ENCODE results near the gene SRGAP3.
A peak's percentile ranks its signal among the peaks of the same experiment; 100 is the strongest.

SRGAP3 gene

DNA sequence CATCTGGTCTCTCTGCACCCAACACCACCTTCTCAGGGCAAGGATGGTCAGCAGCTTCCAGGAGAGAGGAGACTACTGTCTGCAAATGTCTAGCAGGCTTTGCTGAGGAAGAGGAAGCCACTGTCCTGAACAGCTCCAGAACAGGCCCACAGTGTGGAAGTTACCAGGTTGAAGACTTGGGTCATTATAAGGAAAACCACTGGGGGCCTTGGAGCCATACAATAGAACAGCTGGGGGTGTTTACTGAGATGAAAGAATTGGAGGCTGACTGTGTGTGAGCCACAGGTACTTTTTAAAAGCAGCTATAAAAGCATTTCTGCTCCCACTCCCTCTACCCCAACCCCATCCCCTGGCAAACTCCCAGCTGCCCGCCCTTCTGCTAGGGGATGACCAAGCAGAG is 24.2 kb downstream of the SRGAP3 start:
- H3K36me3 Mint-ChIP-seq (ENCODE audit: low read depth) = no peaks in the 10 kb centered on the region
- no peaks in the 10 kb centered on the region for H3K9me3 Mint-ChIP-seq
- H3K27me3 Mint-ChIP-seq = no peaks in the 10 kb centered on the region
- DNase-seq (no peak), ATAC-seq (no peak)
- H3K4me1 Mint-ChIP-seq = peaks cover 8% of the 10 kb centered on the region
- H3K4me3 Mint-ChIP-seq = no peak overlapping the region
- H3K27ac Mint-ChIP-seq = no peak overlapping the region

DNA sequence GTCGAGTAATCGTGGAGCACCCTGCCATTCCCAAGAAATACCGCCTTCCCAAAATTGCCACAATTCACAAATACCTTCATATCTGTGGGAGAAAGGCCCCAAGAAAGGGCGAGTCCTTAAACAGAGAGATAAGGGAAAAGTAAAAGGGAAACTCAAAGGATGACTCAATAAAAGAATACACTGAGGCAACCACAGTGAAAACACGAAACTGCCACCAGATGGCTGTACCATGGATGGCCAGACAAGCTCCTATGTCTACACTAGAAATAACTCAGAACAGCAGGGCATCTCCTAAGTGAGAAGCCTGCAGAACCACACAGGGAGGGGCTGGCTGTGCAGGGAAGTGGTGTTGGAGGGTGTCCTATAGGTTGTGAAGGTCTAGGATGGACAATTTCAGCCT is 25.0 kb downstream of the SRGAP3 start:
- peak overlapping the region; percentile 67 for H3K27ac Mint-ChIP-seq
- no peaks in the 10 kb centered on the region for H3K36me3 Mint-ChIP-seq (ENCODE audit: low read depth)
- peak; percentile 4 for DNase-seq
- no peaks in the 10 kb centered on the region for H3K27me3 Mint-ChIP-seq
- no peaks in the 10 kb centered on the region for H3K9me3 Mint-ChIP-seq
- peak; percentile 78 for ATAC-seq
- peaks cover 8% of the 10 kb centered on the region for H3K4me1 Mint-ChIP-seq
- H3K4me3 Mint-ChIP-seq = no peak overlapping the region

DNA sequence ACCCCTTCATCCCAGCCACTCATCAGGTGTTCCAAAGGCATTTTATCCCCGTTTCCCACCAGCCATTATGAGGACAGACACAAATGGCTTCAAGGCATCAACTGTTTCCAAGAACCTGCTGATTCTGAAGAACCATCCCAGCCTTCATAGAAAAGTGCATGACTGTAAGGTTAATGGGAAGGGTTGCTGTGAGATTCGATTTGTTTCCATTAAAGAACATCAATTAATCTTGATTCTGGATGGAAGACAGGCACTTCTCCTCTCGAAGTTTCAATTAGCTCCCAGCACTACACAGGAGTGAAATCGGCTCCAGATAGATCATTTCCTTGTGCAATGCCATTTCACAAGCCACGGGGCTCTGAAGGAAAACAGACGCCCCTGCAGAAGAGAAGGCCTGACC is 25.8 kb downstream of the SRGAP3 start:
- no peaks in the 10 kb centered on the region for H3K9me3 Mint-ChIP-seq
- no peaks in the 10 kb centered on the region for H3K36me3 Mint-ChIP-seq (ENCODE audit: low read depth)
- no peaks in the 10 kb centered on the region for H3K27me3 Mint-ChIP-seq
- ATAC-seq (no peak), DNase-seq (no peak)
- peaks cover 8% of the 10 kb centered on the region for H3K4me1 Mint-ChIP-seq
- no peak overlapping the region for H3K27ac Mint-ChIP-seq
- H3K4me3 Mint-ChIP-seq = no peak overlapping the region

DNA sequence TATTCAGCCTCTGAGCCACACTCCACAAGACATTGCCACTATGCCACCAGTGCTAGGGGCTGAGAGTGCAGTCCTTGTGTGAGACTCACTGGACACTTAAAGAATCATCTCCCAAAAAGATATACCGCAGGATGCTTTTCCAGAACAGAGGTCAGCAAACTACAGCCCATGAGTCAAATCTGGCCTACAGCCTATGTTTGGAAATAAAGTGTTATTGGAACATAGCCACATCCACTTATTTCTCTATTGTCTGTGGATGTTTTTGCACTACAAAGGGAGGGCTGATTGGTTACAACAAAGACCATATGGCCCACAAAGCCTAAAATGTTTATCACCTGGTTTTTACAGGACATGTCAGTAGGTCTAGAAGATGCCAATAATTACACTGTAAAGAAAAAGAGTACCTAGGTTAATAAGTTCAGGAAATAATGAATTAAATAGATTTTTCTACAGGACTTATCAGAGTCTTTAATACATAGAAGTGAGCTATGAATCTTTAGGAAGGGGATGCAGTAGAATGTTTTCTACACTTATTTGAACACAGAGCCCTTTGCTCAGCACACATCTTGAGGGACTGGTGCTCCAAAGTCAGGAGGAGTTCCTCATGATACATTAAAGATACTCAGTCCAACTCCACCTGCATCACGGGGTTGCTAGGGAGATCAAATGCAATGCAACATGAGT is 26.3 kb downstream of the SRGAP3 start:
- Mint-ChIP-seq H3K4me1 (peaks cover 8% of the 10 kb centered on the region), H3K4me3 (no peak overlapping the region), H3K27me3 (no peaks in the 10 kb centered on the region), H3K27ac (no peak overlapping the region), H3K9me3 (no peaks in the 10 kb centered on the region), H3K36me3 (ENCODE audit: low read depth) (no peaks in the 10 kb centered on the region)
- DNase-seq = no peak
- no peak for ATAC-seq

DNA sequence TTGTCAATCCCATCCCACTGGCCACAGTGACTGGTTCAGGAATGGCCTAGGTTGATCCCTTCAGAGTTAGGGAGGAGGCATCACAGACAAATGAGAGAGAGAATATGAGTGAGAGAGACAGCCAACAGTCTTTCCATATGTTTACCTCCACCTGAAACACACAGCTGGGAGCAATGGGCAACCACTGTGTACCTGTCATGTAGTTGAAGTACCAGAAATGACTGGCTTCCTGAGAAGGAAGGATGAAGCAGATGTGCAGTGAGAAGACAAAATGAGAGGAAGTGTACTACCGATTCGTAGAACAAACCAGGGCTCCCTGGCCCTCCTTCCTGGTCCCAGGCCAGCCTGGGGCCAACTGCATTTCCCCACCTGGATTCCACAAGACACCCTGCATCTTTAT is 27.4 kb downstream of the SRGAP3 start:
- H3K27me3 Mint-ChIP-seq = no peaks in the 10 kb centered on the region
- ATAC-seq (no peak), DNase-seq (no peak)
- no peak overlapping the region for H3K27ac Mint-ChIP-seq
- H3K36me3 Mint-ChIP-seq (ENCODE audit: low read depth) = no peaks in the 10 kb centered on the region
- H3K4me1 Mint-ChIP-seq = peaks cover 8% of the 10 kb centered on the region
- no peak overlapping the region for H3K4me3 Mint-ChIP-seq
- no peaks in the 10 kb centered on the region for H3K9me3 Mint-ChIP-seq

DNA sequence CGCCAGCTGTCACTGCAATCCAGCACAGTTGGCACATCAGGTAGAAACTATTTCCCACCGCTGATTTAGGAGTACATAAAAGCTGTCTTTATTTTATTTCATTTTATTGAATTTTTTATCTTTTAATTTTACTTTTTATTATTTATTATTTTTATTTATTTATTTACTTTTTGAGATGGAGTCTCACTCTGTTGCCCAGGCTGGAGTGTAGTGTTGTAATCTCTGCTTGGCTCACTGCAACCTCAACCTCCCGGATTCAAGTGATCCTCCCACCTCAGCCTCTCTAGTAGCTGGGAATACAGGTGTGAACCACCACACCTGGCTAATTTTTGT is 31.0 kb downstream of the SRGAP3 start:
- Mint-ChIP-seq H3K27ac (no peak overlapping the region), H3K36me3 (ENCODE audit: low read depth) (no peaks in the 10 kb centered on the region), H3K4me3 (no peak overlapping the region), H3K27me3 (no peaks in the 10 kb centered on the region), H3K4me1 (peaks cover 4% of the 10 kb centered on the region), H3K9me3 (no peaks in the 10 kb centered on the region)
- DNase-seq (no peak), ATAC-seq (no peak)

DNA sequence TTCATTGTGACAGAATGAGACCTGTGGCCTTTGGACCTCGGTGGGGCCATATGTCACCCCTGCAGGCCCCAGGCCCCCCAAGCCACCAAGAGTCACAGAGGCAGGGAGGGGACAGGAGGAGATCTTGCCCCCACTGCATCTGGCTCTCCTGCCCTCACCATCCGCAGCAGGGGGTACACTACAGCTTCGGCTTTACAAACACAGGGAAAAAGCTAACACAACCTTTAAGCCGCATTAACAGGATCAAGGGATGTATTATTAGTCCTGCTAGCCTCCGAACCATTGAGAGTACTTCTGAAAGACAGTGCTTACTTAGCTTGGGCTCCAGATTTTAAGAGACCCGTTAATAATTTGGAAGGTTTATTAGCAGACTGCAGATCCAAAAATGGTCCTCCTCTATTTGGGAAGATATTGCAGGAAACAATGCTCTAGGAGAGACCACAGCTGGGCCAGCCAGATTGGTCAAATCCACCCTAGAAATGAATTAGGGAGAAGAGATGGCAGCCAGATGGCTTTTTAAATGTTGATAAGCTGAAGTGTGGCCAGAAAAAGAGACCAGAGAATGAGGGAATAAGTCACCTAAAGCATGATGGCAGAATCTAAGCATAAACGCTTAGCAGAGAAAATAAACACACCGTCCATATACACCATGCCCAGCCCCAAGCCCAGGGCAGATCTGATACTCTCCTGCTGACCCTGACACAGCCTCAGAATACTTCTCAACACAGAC is 31.5 kb downstream of the SRGAP3 start:
- Mint-ChIP-seq H3K36me3 (ENCODE audit: low read depth) (no peaks in the 10 kb centered on the region), H3K27ac (no peak overlapping the region), H3K9me3 (no peaks in the 10 kb centered on the region), H3K4me1 (peaks cover 4% of the 10 kb centered on the region), H3K4me3 (no peak overlapping the region), H3K27me3 (no peaks in the 10 kb centered on the region)
- no peak for ATAC-seq
- DNase-seq = no peak

DNA sequence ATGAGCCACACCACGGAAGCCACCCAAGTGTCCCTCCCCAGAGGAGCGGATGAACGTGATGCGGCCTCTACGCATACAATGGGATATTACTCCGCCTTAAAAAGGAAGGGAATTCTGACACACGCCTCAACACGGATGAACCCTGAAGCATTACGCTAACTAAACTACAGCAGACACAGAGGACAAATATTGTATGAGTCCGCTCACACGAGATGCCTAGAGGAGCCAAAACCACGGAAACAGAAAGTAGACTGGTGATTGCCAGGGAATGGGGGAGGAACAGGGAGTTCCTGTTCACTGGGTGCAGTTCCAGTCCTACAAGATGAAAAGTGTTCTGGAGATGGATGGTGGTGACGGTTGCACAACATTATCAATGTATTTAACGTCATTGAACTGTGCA is 32.7 kb downstream of the SRGAP3 start:
- Mint-ChIP-seq H3K9me3 (no peaks in the 10 kb centered on the region), H3K27ac (no peak overlapping the region), H3K4me3 (no peak overlapping the region), H3K4me1 (peaks cover 4% of the 10 kb centered on the region), H3K27me3 (no peaks in the 10 kb centered on the region), H3K36me3 (ENCODE audit: low read depth) (no peaks in the 10 kb centered on the region)
- ATAC-seq (no peak), DNase-seq (no peak)

DNA sequence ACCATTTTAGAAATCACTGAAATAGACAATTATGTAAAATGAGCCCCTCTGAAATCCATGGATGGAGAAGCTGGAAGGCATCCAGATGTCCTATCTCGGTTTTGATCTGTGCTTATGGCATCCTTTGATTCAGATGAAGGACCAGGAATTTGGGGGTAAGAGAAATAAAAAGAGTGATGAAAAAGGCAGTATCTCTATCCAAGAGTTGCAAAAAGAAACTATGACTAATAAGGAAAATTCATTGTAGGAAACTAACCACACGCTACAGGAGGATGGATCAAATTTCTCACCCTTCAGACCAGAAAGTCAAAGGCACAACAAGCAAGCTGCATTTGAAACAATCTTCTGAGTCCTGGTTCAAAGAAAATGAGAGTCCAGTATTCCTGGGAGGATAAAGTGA is 34.8 kb downstream of the SRGAP3 start:
- DNase-seq (no peak), ATAC-seq (no peak)
- no peak overlapping the region for H3K4me3 Mint-ChIP-seq
- peaks cover 4% of the 10 kb centered on the region for H3K4me1 Mint-ChIP-seq
- no peak overlapping the region for H3K27ac Mint-ChIP-seq
- H3K9me3 Mint-ChIP-seq = no peaks in the 10 kb centered on the region
- no peaks in the 10 kb centered on the region for H3K36me3 Mint-ChIP-seq (ENCODE audit: low read depth)
- H3K27me3 Mint-ChIP-seq = no peaks in the 10 kb centered on the region

DNA sequence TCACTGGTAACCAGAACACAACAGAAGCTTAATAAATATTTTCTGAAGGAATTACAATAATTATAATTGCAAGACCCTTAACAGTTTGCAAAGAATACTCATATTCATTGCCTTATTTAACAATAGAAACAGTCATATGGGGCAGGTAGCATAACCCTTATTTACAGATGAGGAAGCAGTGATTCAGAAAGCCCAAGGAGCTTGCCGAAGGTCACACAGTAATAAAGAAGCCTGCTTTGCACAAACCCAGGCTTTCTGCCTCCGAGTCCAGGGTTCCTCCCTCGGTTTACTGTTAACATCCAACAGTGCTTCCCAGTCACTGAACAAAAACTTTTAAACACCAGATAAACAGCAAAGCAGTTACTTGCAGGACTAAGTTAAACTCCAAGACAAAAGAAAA is 35.3 kb downstream of the SRGAP3 start:
- H3K4me3 Mint-ChIP-seq = no peak overlapping the region
- no peaks in the 10 kb centered on the region for H3K36me3 Mint-ChIP-seq (ENCODE audit: low read depth)
- ATAC-seq (no peak), DNase-seq (no peak)
- H3K9me3 Mint-ChIP-seq = no peaks in the 10 kb centered on the region
- H3K4me1 Mint-ChIP-seq = peaks cover 4% of the 10 kb centered on the region
- H3K27me3 Mint-ChIP-seq = no peaks in the 10 kb centered on the region
- H3K27ac Mint-ChIP-seq = no peak overlapping the region

DNA sequence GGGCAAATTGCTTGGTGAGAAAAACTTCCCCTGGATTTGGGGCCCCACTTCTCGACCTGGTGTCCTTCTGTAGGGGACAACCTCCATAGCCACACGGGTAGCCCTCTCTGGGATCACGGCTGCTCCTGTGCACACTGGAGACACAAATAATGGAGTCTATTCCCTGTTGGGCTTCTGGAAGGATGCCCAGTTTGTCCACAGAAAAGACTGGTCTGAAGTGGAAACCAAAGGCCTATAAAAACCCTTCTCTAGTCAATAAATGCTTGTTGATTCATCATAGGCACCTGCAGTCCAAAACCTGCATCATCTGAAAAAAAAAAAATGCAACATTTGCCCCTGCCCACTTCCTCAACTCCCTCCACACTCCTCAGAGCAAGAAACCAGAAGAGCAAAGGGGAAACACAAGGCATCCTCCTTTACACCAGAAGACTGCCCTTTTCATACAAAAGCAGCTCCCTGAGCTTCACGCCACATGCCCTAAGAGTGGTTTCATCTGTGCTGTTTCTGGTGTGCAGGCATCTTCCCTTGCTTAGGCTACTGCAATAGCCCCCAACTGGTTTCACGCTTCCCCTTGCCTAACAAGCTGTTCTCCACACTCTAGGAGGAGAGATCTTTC is 36.3 kb downstream of the SRGAP3 start:
- Mint-ChIP-seq H3K27ac (no peak overlapping the region), H3K4me1 (peaks cover 4% of the 10 kb centered on the region), H3K9me3 (no peaks in the 10 kb centered on the region), H3K27me3 (no peaks in the 10 kb centered on the region), H3K4me3 (no peak overlapping the region), H3K36me3 (ENCODE audit: low read depth) (no peaks in the 10 kb centered on the region)
- DNase-seq = no peak
- ATAC-seq = no peak

DNA sequence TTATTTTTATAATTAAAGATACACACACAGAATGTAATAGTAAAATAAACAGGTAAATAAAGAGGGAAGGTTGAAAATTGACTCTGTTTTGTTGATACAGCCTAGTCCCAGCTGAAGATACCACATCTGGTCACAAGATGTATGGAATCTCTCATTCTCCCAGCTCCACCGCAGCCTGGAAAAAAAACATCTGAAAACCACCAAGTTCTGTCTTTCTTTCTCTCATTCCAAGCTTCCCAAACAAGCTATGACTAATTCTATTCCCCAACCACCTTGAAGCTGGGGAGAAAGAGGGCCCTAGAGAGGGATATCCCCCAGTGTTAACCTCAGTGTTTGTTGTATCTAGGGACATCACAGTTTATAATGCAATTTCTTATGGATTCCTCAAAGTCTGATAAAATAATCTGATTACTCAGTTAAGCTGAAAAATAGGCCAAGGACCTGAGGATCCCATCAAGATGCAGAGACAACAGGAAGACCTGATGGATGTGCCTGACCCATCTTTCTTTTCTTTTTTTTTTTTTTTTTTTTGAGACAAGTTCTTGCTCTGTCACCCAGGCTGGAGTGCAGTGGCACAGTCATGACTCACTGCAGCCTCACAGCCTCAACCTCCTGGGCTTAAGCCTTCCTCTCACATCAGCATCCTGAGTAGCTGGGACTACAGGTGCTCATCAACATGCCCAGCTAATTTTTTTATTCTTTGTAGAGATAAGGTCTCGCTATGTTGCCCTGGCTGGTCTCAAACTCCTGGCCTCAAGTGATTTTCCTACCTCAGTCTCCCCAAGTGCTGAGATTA is 38.1 kb downstream of the SRGAP3 start:
- ATAC-seq (peak; percentile 73), DNase-seq (no peak)
- Mint-ChIP-seq H3K27ac (no peak overlapping the region), H3K36me3 (ENCODE audit: low read depth) (no peaks in the 10 kb centered on the region), H3K27me3 (peaks cover 1% of the 10 kb centered on the region), H3K4me1 (peaks cover 4% of the 10 kb centered on the region), H3K9me3 (no peaks in the 10 kb centered on the region), H3K4me3 (no peak overlapping the region)

DNA sequence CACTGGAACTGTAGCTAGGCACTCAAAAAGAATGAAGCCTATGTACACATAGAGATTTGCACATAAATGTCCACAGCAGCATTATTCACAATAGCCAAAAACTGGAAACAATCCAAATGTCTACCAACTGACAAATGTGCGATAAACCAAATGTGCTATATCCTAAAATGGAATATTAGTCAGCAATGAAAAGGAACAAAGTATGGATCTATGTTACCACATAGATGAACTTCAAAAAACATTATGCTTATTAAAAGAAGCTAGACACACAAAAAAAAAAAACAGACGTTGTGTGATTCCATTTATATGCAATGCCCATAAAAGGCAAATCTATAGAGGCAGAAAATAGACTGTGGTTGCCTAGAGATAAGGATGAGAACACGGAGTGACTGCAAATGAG is 39.7 kb downstream of the SRGAP3 start:
- Mint-ChIP-seq H3K27me3 (peaks cover 2% of the 10 kb centered on the region), H3K4me3 (no peak overlapping the region), H3K4me1 (peaks cover 3% of the 10 kb centered on the region), H3K27ac (no peak overlapping the region), H3K36me3 (ENCODE audit: low read depth) (no peaks in the 10 kb centered on the region), H3K9me3 (no peaks in the 10 kb centered on the region)
- DNase-seq (no peak), ATAC-seq (no peak)

DNA sequence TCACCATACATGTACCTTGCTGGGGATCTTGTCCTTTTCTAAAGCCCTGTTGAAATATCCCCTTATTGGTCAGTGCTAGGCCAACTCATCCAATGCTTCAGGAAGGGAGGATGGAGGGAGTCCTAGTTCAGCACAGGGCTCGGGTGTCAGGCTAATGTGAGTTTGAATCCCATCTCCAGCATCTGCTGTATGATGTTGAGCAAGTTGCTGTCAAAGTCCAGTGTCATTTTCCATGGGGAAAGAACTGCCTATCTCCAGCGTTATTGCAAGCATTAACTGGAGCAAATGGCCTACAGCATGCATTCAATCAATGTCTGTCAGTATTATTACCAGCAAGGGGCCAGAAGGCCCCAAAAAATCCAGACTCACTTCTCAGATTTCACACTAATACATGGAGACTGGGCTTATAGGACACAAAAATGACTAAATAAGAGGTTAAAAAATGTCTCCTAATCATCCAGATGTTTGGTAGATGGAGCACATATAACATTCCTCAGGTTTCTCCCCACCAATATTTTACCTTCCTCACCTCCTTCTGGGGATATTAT is 40.8 kb downstream of the SRGAP3 start:
- Mint-ChIP-seq H3K4me1 (no peaks in the 10 kb centered on the region), H3K27ac (no peak overlapping the region), H3K9me3 (no peaks in the 10 kb centered on the region), H3K4me3 (no peak overlapping the region), H3K36me3 (ENCODE audit: low read depth) (no peaks in the 10 kb centered on the region), H3K27me3 (peaks cover 2% of the 10 kb centered on the region)
- DNase-seq (no peak), ATAC-seq (no peak)

Data from activated naive CD8-positive, alpha-beta T cell treated with anti-CD3 and anti-CD28 coated beads, Interleukin-2, amount 50 U/mL, for 24 hours (primary cell).